Uterus (tissue), 4 donors: Measurements from ENCODE around the gene CHGA. TPM values are rescaled to one million over a fixed set of nuclear protein-coding genes. Genes with fewer than 3 reads are reported as not detected.

Source experiments
- DNase-seq, 2 donors: peaks; one replicate each; pipeline ENCODE4 v3.0.0-alpha.2; 2019 to 2020
- H3K27ac ChIP-seq, 2 donors: fragments of 200-600 bp; sonication (generic); 1 replicate in 1 of 2; 2 replicates in 1 of 2; pipeline ENCODE4 v1.5.1; 2016 to 2018
- H3K27me3 ChIP-seq, 2 donors: fragments of 200-600 bp; sonication (generic); one replicate each; pipeline ENCODE4 v1.5.1; 2018 to 2019; ENCODE audit warnings: control low read depth in 1 of 2
- H3K36me3 ChIP-seq, 2 donors: fragments of 200-600 bp; sonication (generic); one replicate each; pipeline ENCODE4 v1.5.1; 2019; ENCODE audit warnings: control low read depth in 1 of 2
- H3K4me1 ChIP-seq, 2 donors: fragments of 200-600 bp; sonication (generic); one replicate each; pipeline ENCODE4 v1.5.1; 2018 to 2019; ENCODE audit warnings: control low read depth in 1 of 2
- H3K4me3 ChIP-seq, 2 donors: fragments of 200-600 bp; sonication (generic); 1 replicate in 1 of 2; 2 replicates in 1 of 2; pipeline ENCODE4 v1.5.1; 2018 to 2019; ENCODE audit warnings: mild to moderate bottlenecking in 1 of 2
- H3K9me3 ChIP-seq, 2 donors: fragments of 200-600 bp; sonication (generic); one replicate each; pipeline ENCODE4 v1.5.1; 2019; ENCODE audit warnings: control low read depth in 1 of 2
- POLR2A ChIP-seq, 2 donors: fragments of 450-650 bp; IDR thresholded peaks; one replicate each; pipeline ENCODE4 v1.6.1; 2016; ENCODE audit warnings: antibody characterized with exemption in 2 of 2, mild to moderate bottlenecking in 1 of 2, moderate library complexity in 1 of 2
- intact Hi-C: fragments of 100-400 bp; cut with DNase I; formaldehyde crosslinking; loops from one replicate; pipeline ENCODE4 v1.15.1; 2023; ENCODE audit warnings: low total_unique reads
- total RNA-seq, 4 donors: library from RNA; depleted of rRNA in 3 of 4; stranded (reverse); fragments of >200 nt in 3 of 4; gene quantifications; one replicate each; pipeline versions ENCODE4 v1.1.0 to v1.2.4, GENCODE V29; 2014 to 2023
- TF ChIP-seq, protein P1 (sequence below), 4 experiments: fragments of 200-600 bp in 2 of 4; fragments of 450-650 bp in 2 of 4; sonication (generic) in 2 of 4; IDR thresholded peaks; one replicate each; pipeline ENCODE4 v1.5.1; 2016 to 2019; ENCODE audit warnings: antibody characterized with exemption in 4 of 4, mild to moderate bottlenecking in 2 of 4, moderate library complexity in 1 of 4
- donor health status: DM: yes; HTN: yes; CAD: no.

CHGA gene
- total RNA-seq, 4 donors from 2014 or later: 1.0 TPM; not detected in 3

DNA sequence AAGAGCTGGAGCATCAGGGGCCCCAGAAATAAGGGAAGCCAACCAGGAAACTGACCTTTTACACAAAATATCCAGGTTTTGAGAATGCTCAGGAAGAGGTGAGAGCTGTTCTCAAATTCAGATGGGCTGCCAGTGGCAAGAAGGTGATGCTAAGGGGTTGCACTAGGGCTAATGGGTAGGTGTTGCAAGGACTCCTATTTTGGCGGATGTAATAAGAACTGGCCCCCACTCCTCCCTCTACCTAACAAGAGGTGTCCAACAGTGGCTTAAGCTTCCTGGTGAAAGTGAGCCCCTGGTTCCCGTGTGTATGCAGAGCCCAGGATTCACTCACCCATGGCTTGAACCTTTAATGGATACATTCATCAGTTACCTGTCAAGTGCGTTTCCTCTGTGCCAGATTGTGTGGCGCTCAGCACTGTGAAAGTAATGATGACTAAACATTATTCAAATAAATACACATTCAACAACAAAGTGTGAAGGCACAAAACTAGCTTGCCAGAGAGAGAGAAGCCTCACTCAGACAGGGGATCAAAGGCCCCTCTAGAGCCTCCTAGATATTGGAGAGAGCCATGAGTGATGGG lies 705 bp upstream of the CHGA start:
- Histone ChIP-seq H3K36me3 (no peaks in the 10 kb centered on the region), H3K4me1 (no peaks in the 10 kb centered on the region), H3K27ac (no peak overlapping the region), H3K27me3 (no peaks in the 10 kb centered on the region), H3K4me3 (no peak overlapping the region), H3K9me3 (no peaks in the 10 kb centered on the region)
- intact Hi-C loops: no loop called here
- TF ChIP-seq, protein P1, sequence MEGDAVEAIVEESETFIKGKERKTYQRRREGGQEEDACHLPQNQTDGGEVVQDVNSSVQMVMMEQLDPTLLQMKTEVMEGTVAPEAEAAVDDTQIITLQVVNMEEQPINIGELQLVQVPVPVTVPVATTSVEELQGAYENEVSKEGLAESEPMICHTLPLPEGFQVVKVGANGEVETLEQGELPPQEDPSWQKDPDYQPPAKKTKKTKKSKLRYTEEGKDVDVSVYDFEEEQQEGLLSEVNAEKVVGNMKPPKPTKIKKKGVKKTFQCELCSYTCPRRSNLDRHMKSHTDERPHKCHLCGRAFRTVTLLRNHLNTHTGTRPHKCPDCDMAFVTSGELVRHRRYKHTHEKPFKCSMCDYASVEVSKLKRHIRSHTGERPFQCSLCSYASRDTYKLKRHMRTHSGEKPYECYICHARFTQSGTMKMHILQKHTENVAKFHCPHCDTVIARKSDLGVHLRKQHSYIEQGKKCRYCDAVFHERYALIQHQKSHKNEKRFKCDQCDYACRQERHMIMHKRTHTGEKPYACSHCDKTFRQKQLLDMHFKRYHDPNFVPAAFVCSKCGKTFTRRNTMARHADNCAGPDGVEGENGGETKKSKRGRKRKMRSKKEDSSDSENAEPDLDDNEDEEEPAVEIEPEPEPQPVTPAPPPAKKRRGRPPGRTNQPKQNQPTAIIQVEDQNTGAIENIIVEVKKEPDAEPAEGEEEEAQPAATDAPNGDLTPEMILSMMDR (IDR thresholded peaks at IDR 0.05): no peak
- no peak for TF ChIP-seq POLR2A (IDR thresholded peaks at IDR 0.05)
- no peak for DNase-seq

DNA sequence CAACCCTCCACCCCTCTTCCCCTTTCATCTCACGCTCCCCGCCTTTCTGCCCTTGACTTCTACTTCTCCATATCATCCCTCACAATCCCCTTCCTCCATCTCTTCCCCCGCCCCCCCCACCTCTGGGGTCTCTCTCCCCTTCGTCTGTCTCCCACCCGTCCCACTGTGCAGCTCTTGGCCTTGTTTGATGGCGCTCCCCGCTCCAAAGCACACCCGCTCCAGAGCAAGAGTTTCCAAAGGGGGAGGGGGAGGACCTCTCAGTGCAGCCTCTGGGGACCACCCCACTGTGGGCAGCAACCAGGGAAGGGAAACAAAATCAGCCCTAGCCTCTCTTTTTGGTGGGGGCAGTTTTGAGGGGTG lies 774 bp downstream of the CHGA start:
- Histone ChIP-seq H3K4me1 (no peaks in the 10 kb centered on the region), H3K27me3 (no peaks in the 10 kb centered on the region), H3K9me3 (no peaks in the 10 kb centered on the region), H3K27ac (no peak overlapping the region), H3K36me3 (no peaks in the 10 kb centered on the region), H3K4me3 (no peak overlapping the region)
- TF ChIP-seq, protein P1 (IDR thresholded peaks at IDR 0.05): no peak
- TF ChIP-seq POLR2A (IDR thresholded peaks at IDR 0.05): no peak
- DNase-seq: no peak
- intact Hi-C loops: no loop called here

DNA sequence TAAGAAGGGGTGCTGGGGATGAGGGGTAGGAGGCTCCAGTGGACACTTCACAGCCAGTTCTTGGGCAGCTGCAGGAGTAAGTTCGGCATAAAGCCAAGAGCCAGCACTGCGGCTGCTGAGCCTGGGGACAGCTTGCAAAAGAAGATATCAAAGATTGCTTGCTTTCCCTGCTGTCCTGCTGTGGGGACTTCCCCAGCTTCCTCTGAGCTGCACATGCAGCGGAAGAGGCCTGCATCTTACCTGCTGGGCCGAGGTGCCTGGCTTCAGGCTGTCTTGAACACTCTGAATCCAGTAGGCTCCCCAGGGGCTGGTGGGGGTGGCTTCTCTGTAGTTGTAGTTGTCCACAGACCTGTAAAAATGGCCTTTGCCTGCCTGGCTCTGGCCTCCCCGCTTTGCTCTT lies 1.3 kb downstream of the CHGA start:
- intact Hi-C loops: no loop called here
- Histone ChIP-seq H3K36me3 (no peaks in the 10 kb centered on the region), H3K27ac (no peak overlapping the region), H3K4me1 (no peaks in the 10 kb centered on the region), H3K4me3 (no peak overlapping the region), H3K9me3 (no peaks in the 10 kb centered on the region), H3K27me3 (no peaks in the 10 kb centered on the region)
- DNase-seq: no peak
- TF ChIP-seq POLR2A (IDR thresholded peaks at IDR 0.05): no peak
- TF ChIP-seq, protein P1 (IDR thresholded peaks at IDR 0.05): no peak

DNA sequence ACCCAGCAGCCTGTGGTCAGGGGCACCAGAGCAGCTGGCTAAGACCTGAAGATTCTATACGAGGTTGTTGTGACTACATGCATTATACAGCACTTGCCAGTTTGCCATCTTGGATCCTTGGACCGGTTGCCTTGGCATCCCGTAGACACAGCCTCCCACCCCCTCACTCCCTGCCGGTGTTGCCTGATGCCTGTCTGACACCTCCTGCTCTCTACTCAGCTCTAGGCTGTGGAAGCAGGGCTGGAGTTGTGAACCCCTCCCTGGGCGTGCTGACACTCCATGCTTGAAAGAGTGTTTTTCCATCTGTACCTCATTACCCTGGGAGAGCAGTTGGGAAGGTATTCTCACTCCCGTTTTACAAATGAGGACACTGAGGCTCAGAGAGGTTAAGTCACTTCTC lies 2.5 kb downstream of the CHGA start:
- no peak for TF ChIP-seq POLR2A (IDR thresholded peaks at IDR 0.05)
- TF ChIP-seq, protein P1 (IDR thresholded peaks at IDR 0.05): no peak
- Histone ChIP-seq H3K4me1 (no peaks in the 10 kb centered on the region), H3K27ac (no peak overlapping the region), H3K27me3 (no peaks in the 10 kb centered on the region), H3K4me3 (no peak overlapping the region), H3K9me3 (no peaks in the 10 kb centered on the region), H3K36me3 (no peaks in the 10 kb centered on the region)
- DNase-seq: no peak
- intact Hi-C loops: no loop called here

DNA sequence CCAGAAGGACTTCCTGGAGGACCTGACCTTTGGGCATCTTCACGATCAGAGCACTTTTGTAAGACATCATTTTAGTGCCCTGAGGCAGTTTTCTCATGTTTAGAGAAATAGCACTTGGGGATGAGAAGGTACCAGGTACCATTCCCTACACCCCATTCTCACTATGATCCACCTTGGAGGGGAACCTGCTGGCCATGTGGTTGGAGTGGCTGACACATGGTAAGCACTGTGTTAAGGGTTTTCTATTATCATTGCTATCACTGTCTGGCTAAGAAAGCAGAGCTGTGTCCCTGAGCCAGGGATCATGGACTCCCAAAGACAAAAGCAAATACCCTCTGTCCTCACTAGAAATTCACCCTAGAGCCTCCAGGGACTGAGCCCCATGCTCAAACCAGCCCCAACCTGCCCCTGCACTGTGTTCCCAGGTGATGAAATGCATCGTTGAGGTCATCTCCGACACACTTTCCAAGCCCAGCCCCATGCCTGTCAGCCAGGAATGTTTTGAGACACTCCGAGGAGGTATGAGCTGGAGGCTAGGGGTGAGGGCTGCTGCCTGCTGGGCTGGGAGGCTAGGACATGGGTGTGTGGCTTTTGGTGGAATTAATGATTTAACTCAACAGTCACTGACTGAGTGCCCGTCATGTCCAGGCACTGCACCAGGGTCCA lies 3.4 kb downstream of the CHGA start:
- Histone ChIP-seq H3K27me3 (no peaks in the 10 kb centered on the region), H3K9me3 (no peaks in the 10 kb centered on the region), H3K4me1 (no peaks in the 10 kb centered on the region), H3K4me3 (no peak overlapping the region), H3K36me3 (no peaks in the 10 kb centered on the region), H3K27ac (no peak overlapping the region)
- TF ChIP-seq, protein P1 (IDR thresholded peaks at IDR 0.05): no peak
- TF ChIP-seq POLR2A (IDR thresholded peaks at IDR 0.05): no peak
- intact Hi-C loops: no loop called here
- no peak for DNase-seq
